ENCODE data around the gene MYO5B. TPM values are rescaled to one million over a fixed set of nuclear protein-coding genes. Genes with fewer than 3 reads are reported as not detected.

Gene MYO5B
- polyA plus RNA-seq, 1 donor (not counting 4 experiments of a cell fraction or from before 2014, with no cell fraction given): 6.8 TPM

DNA sequence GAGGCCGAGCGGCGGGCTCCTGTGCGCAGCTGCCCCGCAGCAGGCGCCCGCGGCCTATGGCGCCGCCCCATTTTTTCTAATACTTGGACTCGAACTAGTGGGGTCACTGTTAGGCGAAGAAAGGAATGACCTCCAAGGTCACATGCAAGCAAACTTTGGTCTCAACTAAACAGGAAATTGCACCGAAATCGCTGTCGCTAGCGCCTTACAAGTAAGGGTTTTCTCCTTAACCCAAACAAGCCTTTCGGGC, 382.0 kb downstream of the MYO5B start:
- Histone ChIP-seq H3K79me2 (ENCODE audit: control insufficient read depth, insufficient read depth, low read length) (no peaks in the 10 kb centered on the region), H3K27ac (ENCODE audit: control insufficient read depth, insufficient read depth, low read length) (peak overlapping the region; percentile 88), H3K27me3 (ENCODE audit: control insufficient read depth, extremely low read depth, insufficient read depth, low read length) (no peaks in the 10 kb centered on the region), H4K20me1 (ENCODE audit: control insufficient read depth, extremely low read depth, insufficient read depth, low read length) (no peaks in the 10 kb centered on the region), H3K4me3 (ENCODE audit: control insufficient read depth in 2 of 3, extremely low read depth in 1 of 3, insufficient read depth in 2 of 3, low read depth in 1 of 3, low read length in 3 of 3) (peak overlapping the region; percentile 49 to 92 (median 86)), H2AFZ (ENCODE audit: control insufficient read depth, low read length) (peak overlapping the region; percentile 87), H3K36me3 (ENCODE audit: control insufficient read depth in 2 of 2, extremely low read depth in 1 of 2, insufficient read depth in 2 of 2, low read length in 2 of 2) (no peaks in the 10 kb centered on the region), H3K9me3 (ENCODE audit: control insufficient read depth, low read depth, low read length) (no peaks in the 10 kb centered on the region), H3K4me2 (ENCODE audit: control insufficient read depth, extremely low read depth, insufficient read depth, low read depth, low read length) (peak overlapping the region; percentile 89), H3K4me1 (ENCODE audit: control insufficient read depth, extremely low read depth, insufficient read depth, low read length) (peaks cover 15% of the 10 kb centered on the region), H3K9ac (ENCODE audit: control insufficient read depth, extremely low read depth, insufficient read depth, low read length) (peak overlapping the region; percentile 92), H3K9me1 (ENCODE audit: control insufficient read depth, extremely low read depth, insufficient read depth, low read length) (no peaks in the 10 kb centered on the region)
- no peak for DNase-seq (ENCODE audit: low read depth, low spot score)
- TF ChIP-seq, protein P1, sequence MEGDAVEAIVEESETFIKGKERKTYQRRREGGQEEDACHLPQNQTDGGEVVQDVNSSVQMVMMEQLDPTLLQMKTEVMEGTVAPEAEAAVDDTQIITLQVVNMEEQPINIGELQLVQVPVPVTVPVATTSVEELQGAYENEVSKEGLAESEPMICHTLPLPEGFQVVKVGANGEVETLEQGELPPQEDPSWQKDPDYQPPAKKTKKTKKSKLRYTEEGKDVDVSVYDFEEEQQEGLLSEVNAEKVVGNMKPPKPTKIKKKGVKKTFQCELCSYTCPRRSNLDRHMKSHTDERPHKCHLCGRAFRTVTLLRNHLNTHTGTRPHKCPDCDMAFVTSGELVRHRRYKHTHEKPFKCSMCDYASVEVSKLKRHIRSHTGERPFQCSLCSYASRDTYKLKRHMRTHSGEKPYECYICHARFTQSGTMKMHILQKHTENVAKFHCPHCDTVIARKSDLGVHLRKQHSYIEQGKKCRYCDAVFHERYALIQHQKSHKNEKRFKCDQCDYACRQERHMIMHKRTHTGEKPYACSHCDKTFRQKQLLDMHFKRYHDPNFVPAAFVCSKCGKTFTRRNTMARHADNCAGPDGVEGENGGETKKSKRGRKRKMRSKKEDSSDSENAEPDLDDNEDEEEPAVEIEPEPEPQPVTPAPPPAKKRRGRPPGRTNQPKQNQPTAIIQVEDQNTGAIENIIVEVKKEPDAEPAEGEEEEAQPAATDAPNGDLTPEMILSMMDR (optimal IDR thresholded peaks at IDR 0.05 in 1 of 3, IDR thresholded peaks at IDR 0.05 in 1 of 3, conservative IDR thresholded peaks at IDR 0.05 in 1 of 3; ENCODE audit: extremely low read depth in 1 of 3, insufficient read depth in 2 of 3, low read length in 3 of 3): no peak
- TF ChIP-seq EZH2 (IDR thresholded peaks at IDR 0.05; ENCODE audit: low read length): no peak
- FAIRE-seq: no peak
- dilution Hi-C loops (cut with MboI; ENCODE audit: extremely low pct_ligation_motif_present, low sequenced_read_pairs): no loop called here

DNA sequence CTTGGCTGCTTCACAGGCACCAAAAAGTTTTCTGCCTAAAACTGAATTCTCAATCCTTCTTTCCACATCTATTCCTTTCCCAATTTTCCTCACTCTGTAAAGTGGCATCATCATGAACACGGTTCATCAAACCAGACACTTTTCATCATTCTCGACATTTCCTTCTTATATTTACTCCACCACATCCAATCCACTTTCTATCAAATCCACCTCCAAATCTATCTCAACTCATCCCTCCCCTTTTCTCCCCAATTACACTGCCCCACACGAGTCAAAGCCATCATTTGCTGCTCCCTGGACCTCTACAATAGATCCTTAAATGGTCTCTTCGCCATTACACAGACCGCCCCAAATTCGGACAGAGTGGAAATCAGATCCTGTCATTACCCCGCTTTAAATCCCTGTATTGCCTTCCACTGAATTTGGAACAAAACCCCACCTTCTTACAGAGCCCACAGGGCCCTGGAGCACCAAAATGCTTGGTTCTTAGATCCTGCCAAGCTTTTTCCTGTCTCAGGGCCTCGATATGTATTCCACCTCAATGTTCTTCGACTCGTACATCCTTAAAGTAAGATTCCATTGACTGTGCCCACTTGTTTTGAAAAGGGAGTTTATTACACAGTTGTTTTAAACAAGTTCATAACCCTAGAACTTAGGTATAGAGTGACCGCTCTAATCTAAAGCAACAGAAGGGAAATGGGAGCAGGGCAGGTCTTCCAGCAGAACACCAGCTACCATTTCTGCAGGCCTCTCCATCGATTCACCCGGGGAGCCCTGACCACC, 382.5 kb downstream of the MYO5B start:
- H3K79me2 ChIP-seq (ENCODE audit: control insufficient read depth, insufficient read depth, low read length): no peaks in the 10 kb centered on the region
- DNase-seq (ENCODE audit: low read depth, low spot score): no peak
- H3K36me3 ChIP-seq (ENCODE audit: control insufficient read depth in 2 of 2, extremely low read depth in 1 of 2, insufficient read depth in 2 of 2, low read length in 2 of 2): no peaks in the 10 kb centered on the region
- H3K4me2 ChIP-seq (ENCODE audit: control insufficient read depth, extremely low read depth, insufficient read depth, low read depth, low read length): peak overlapping the region; percentile 89
- peak overlapping the region; percentile 92 for H3K9ac ChIP-seq (ENCODE audit: control insufficient read depth, extremely low read depth, insufficient read depth, low read length)
- H3K9me3 ChIP-seq (ENCODE audit: control insufficient read depth, low read depth, low read length): no peaks in the 10 kb centered on the region
- dilution Hi-C loops (cut with MboI; ENCODE audit: extremely low pct_ligation_motif_present, low sequenced_read_pairs): no loop called here
- H3K4me3 ChIP-seq (ENCODE audit: control insufficient read depth in 2 of 3, extremely low read depth in 1 of 3, insufficient read depth in 2 of 3, low read depth in 1 of 3, low read length in 3 of 3): no peak overlapping the region
- H3K27ac ChIP-seq (ENCODE audit: control insufficient read depth, insufficient read depth, low read length): peak overlapping the region; percentile 88
- H2AFZ ChIP-seq (ENCODE audit: control insufficient read depth, low read length): no peak overlapping the region
- no peaks in the 10 kb centered on the region for H3K27me3 ChIP-seq (ENCODE audit: control insufficient read depth, extremely low read depth, insufficient read depth, low read length)
- FAIRE-seq: no peak
- no peak for TF ChIP-seq EZH2 (IDR thresholded peaks at IDR 0.05; ENCODE audit: low read length)
- TF ChIP-seq, protein P1 (optimal IDR thresholded peaks at IDR 0.05 in 1 of 3, IDR thresholded peaks at IDR 0.05 in 1 of 3, conservative IDR thresholded peaks at IDR 0.05 in 1 of 3; ENCODE audit: extremely low read depth in 1 of 3, insufficient read depth in 2 of 3, low read length in 3 of 3): no peak
- H3K4me1 ChIP-seq (ENCODE audit: control insufficient read depth, extremely low read depth, insufficient read depth, low read length): peaks cover 11% of the 10 kb centered on the region
- H3K9me1 ChIP-seq (ENCODE audit: control insufficient read depth, extremely low read depth, insufficient read depth, low read length): no peaks in the 10 kb centered on the region
- H4K20me1 ChIP-seq (ENCODE audit: control insufficient read depth, extremely low read depth, insufficient read depth, low read length): no peaks in the 10 kb centered on the region

All from keratinocyte (primary cell).